B cell (primary cell): Measurements from ENCODE around the gene MOB3C.

Experiments used
- EZH2 ChIP-seq: IDR thresholded peaks from 2 replicates; pipeline ENCODE4 v1.6.1; 2012; ENCODE audit warnings: borderline replicate concordance, low read depth, mild to moderate bottlenecking, moderate library complexity, low read length; ENCODE audit not compliant: insufficient read depth, poor library complexity, severe bottlenecking
- TF ChIP-seq, protein P1 (sequence below): fragments of 200-600 bp; IDR thresholded peaks from one replicate; pipeline ENCODE4 v1.8.0; 2022; ENCODE audit warnings: antibody characterized with exemption, mild to moderate bottlenecking

DNA sequence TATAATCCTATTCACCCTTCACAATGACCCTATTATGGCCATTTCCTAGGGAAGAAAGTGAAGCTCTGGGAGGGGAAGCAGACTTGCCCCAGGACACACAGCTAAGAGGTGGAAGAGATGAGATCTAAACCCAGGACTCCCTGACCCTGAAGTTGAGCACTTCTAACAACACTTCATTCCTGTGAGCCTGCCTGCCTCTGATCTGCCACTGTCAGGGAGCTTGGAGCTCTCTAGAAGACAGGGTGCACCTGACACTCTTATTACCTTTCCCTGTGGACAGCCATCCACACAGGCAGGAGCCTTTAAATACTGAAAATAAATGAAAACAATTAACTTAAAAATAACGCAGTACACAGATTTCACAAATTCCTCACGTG is 13.1 kb downstream of the MOB3C start:
- TF ChIP-seq, protein P1, sequence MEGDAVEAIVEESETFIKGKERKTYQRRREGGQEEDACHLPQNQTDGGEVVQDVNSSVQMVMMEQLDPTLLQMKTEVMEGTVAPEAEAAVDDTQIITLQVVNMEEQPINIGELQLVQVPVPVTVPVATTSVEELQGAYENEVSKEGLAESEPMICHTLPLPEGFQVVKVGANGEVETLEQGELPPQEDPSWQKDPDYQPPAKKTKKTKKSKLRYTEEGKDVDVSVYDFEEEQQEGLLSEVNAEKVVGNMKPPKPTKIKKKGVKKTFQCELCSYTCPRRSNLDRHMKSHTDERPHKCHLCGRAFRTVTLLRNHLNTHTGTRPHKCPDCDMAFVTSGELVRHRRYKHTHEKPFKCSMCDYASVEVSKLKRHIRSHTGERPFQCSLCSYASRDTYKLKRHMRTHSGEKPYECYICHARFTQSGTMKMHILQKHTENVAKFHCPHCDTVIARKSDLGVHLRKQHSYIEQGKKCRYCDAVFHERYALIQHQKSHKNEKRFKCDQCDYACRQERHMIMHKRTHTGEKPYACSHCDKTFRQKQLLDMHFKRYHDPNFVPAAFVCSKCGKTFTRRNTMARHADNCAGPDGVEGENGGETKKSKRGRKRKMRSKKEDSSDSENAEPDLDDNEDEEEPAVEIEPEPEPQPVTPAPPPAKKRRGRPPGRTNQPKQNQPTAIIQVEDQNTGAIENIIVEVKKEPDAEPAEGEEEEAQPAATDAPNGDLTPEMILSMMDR: no peak
- no peak for TF ChIP-seq EZH2
